SK-N-MC (cell line): ENCODE results near the gene RTKN2.

Experiments used
- EZH2 ChIP-seq: fragments of 200-600 bp; sonication (generic); IDR thresholded peaks from one replicate; pipeline ENCODE4 v1.6.1; 2017; ENCODE audit warnings: antibody characterized with exemption
- FOXP2 ChIP-seq: optimal IDR thresholded peaks from 2 replicates; pipeline ENCODE3; 2011; ENCODE audit warnings: mild to moderate bottlenecking, moderate library complexity; ENCODE audit not compliant: insufficient read depth; ENCODE audit errors: extremely low read length, control extremely low read depth
- POLR2AphosphoS5 ChIP-seq: IDR thresholded peaks from 2 replicates; pipeline ENCODE4 v1.6.1; 2012; ENCODE audit warnings: mild to moderate bottlenecking, low read depth, low read length, borderline replicate concordance

- TF ChIP-seq EZH2 = no peak
- no peak for TF ChIP-seq POLR2AphosphoS5
- no peak for TF ChIP-seq FOXP2
These were observed 114.4 kb downstream of the RTKN2 start for GRCh38 chr10:62154231-62154630.
